H1 (cell line): ENCODE data around the gene VPS26A. TPM values are rescaled to one million over a fixed set of nuclear protein-coding genes. Genes with fewer than 3 reads are reported as not detected.
A peak's percentile ranks its signal among the peaks of the same experiment; 100 is the strongest.

Experiments used
- CTCF ChIA-PET: fragments of 300-600 bp; sonication (Branson Sonifier 250); formaldehyde crosslinking; loops from one replicate; lab custom pipeline; 2021; ENCODE audit not compliant: partially characterized antibody; lab: Charles Lee
- POLR2A ChIA-PET: fragments of 300-600 bp; sonication (Branson Sonifier 250); formaldehyde crosslinking; loops from one replicate; lab custom pipeline; 2021; ENCODE audit warnings: inconsistent platforms; ENCODE audit not compliant: partially characterized antibody; lab: Charles Lee
- DNase-seq, 2 experiments: peaks; one replicate each; pipeline versions ENCODE4 v3.0.0 to v3.0.0-alpha.2; 2010 to 2022; ENCODE audit warnings: low spot score in 2 of 2, low read depth in 1 of 2, mixed read lengths in 1 of 2
- FAIRE-seq: peaks from 2 replicates; lab custom pipeline; 2011; peaks lifted over from hg19 to GRCh38; lab: Jason Lieb, UNC
- H2AFZ ChIP-seq: 2 replicates; pipeline ENCODE4 v1.8.1; 2012; ENCODE audit warnings: low read length, inconsistent platforms
- H2AK5ac ChIP-seq: 2 replicates; pipeline ENCODE4 v1.6.1; 2013; ENCODE audit warnings: low read depth, low read length
- H2BK120ac ChIP-seq: replicated peaks from 2 replicates; pipeline ENCODE3; 2013; ENCODE audit warnings: low read depth, low read length, inconsistent platforms
- H2BK12ac ChIP-seq: 2 replicates; pipeline ENCODE4 v1.6.1; 2013; ENCODE audit warnings: low read depth, low read length
- H2BK15ac ChIP-seq: 2 replicates; pipeline ENCODE4 v1.6.1; 2013; ENCODE audit warnings: low read length
- H2BK20ac ChIP-seq: 2 replicates; pipeline ENCODE4 v1.6.1; 2013; ENCODE audit warnings: low read length
- H2BK5ac ChIP-seq: 2 replicates; pipeline ENCODE4 v1.6.1; 2013; ENCODE audit warnings: low read depth, low read length
- H3K14ac ChIP-seq: 2 replicates; pipeline ENCODE4 v1.6.1; 2013; ENCODE audit warnings: inconsistent platforms; ENCODE audit not compliant: insufficient read length
- H3K18ac ChIP-seq: 2 replicates; pipeline ENCODE4 v1.6.1; 2013; ENCODE audit warnings: low read length; ENCODE audit errors: extremely low read depth
- H3K23ac ChIP-seq: 2 replicates; pipeline ENCODE4 v1.6.1; 2013; ENCODE audit warnings: inconsistent platforms; ENCODE audit not compliant: insufficient read length
- H3K23me2 ChIP-seq: 2 replicates; pipeline ENCODE4 v1.6.1; 2013; ENCODE audit warnings: low read depth, low read length
- H3K27ac ChIP-seq: 2 replicates; pipeline ENCODE4 v1.6.1; 2011; ENCODE audit warnings: low read depth, low read length, inconsistent platforms
- H3K27me3 ChIP-seq, 4 experiments: replicated peaks in 1 of 4; 1 replicate in 1 of 4; 2 replicates in 3 of 4; pipeline versions ENCODE4 v1.6.1 to v1.8.1; 2011 to 2013; ENCODE audit warnings: low read length in 3 of 4, mild to moderate bottlenecking in 3 of 4, inconsistent platforms in 2 of 4, mixed read lengths in 2 of 4, moderate library complexity in 1 of 4; ENCODE audit not compliant: control insufficient read depth in 3 of 4, insufficient read depth in 3 of 4; ENCODE audit errors: extremely low read depth in 1 of 4
- H3K36me3 ChIP-seq, 4 experiments: 2 replicates each; pipeline versions ENCODE4 v1.6.1 to v1.8.1; 2011 to 2013; ENCODE audit warnings: mild to moderate bottlenecking in 4 of 4, low read length in 3 of 4, moderate library complexity in 2 of 4, control low read depth in 1 of 4, inconsistent platforms in 1 of 4; ENCODE audit not compliant: insufficient read depth in 4 of 4, control insufficient read depth in 2 of 4
- H3K4ac ChIP-seq: replicated peaks from 2 replicates; pipeline ENCODE3; 2013; ENCODE audit warnings: low read length, low read depth, mixed read lengths, inconsistent platforms; ENCODE audit not compliant: insufficient read length
- H3K4me1 ChIP-seq, 4 experiments: replicated peaks in 1 of 4; 1 replicate in 1 of 4; 2 replicates in 3 of 4; pipeline versions ENCODE4 v1.6.1 to v1.8.1; 2011 to 2013; ENCODE audit warnings: low read length in 3 of 4, inconsistent platforms in 2 of 4, mixed read lengths in 1 of 4; ENCODE audit not compliant: insufficient read depth in 4 of 4, control insufficient read depth in 3 of 4
- H3K4me2 ChIP-seq, 2 experiments: 2 replicates each; pipeline versions ENCODE4 v1.6.1 to v1.8.1; 2011 to 2013; ENCODE audit warnings: low read depth in 2 of 2, low read length in 2 of 2, control low read depth in 1 of 2, inconsistent platforms in 1 of 2, mild to moderate bottlenecking in 1 of 2; ENCODE audit not compliant: insufficient read depth in 1 of 2
- H3K4me3 ChIP-seq, 4 experiments: fragments of 200-600, 300-600 bp in 1 of 4; sonication (generic), shearing (Covaris generic), sonication (Bioruptor Twin) in 1 of 4; 2 replicates each; pipeline versions ENCODE4 v1.5.1 to v1.8.1; 2011 to 2016; ENCODE audit warnings: low read length in 4 of 4, low read depth in 3 of 4, control low read depth in 2 of 4, inconsistent platforms in 2 of 4, mild to moderate bottlenecking in 2 of 4, mixed read lengths in 1 of 4, moderate library complexity in 1 of 4; ENCODE audit not compliant: insufficient read depth in 2 of 4; ENCODE audit errors: extremely low read depth in 1 of 4
- H3K56ac ChIP-seq: replicated peaks from 2 replicates; pipeline ENCODE3; 2013; ENCODE audit warnings: low read depth, mild to moderate bottlenecking, mixed read lengths, low read length, inconsistent platforms; ENCODE audit not compliant: insufficient read length
- H3K79me1 ChIP-seq: 2 replicates; pipeline ENCODE4 v1.6.1; 2013; ENCODE audit warnings: low read depth, low read length, control low read depth
- H3K79me2 ChIP-seq, 2 experiments: 2 replicates each; pipeline versions ENCODE4 v1.6.1 to v1.8.1; 2012 to 2013; ENCODE audit warnings: low read length in 2 of 2, mild to moderate bottlenecking in 2 of 2, inconsistent platforms in 1 of 2; ENCODE audit not compliant: insufficient read depth in 2 of 2, control insufficient read depth in 1 of 2
- H3K9ac ChIP-seq, 4 experiments: replicated peaks in 1 of 4; 1 replicate in 1 of 4; 2 replicates in 3 of 4; pipeline versions ENCODE4 v1.6.1 to v1.8.1; 2011 to 2013; ENCODE audit warnings: low read depth in 3 of 4, low read length in 3 of 4, control low read depth in 2 of 4, mild to moderate bottlenecking in 2 of 4, moderate library complexity in 2 of 4, inconsistent platforms in 1 of 4; ENCODE audit errors: extremely low read depth in 1 of 4
- H3K9me3 ChIP-seq, 2 experiments: 2 replicates each; pipeline versions ENCODE4 v1.6.1 to v1.8.1; 2012 to 2013; ENCODE audit warnings: mild to moderate bottlenecking in 2 of 2, moderate library complexity in 2 of 2, control low read depth in 1 of 2, inconsistent platforms in 1 of 2, low read depth in 1 of 2, low read length in 1 of 2, mixed read lengths in 1 of 2; ENCODE audit not compliant: insufficient read depth in 2 of 2
- H4K20me1 ChIP-seq, 2 experiments: replicated peaks in 1 of 2; 2 replicates each; pipeline versions ENCODE3 to v1.8.1; 2011 to 2013; ENCODE audit warnings: inconsistent platforms in 2 of 2, low read length in 2 of 2, mild to moderate bottlenecking in 1 of 2; ENCODE audit not compliant: insufficient read depth in 2 of 2, control insufficient read depth in 1 of 2
- H4K5ac ChIP-seq: 2 replicates; pipeline ENCODE4 v1.6.1; 2013; ENCODE audit warnings: low read length, low read depth, mixed read lengths, inconsistent platforms; ENCODE audit not compliant: insufficient read length
- H4K8ac ChIP-seq: 2 replicates; pipeline ENCODE4 v1.8.0; 2013; ENCODE audit warnings: mild to moderate bottlenecking, moderate library complexity, low read length, inconsistent platforms; ENCODE audit not compliant: insufficient read depth; ENCODE audit errors: extremely low read depth
- H4K91ac ChIP-seq: replicated peaks from 2 replicates; pipeline ENCODE3; 2013; ENCODE audit warnings: low read length, mixed read lengths, inconsistent platforms; ENCODE audit not compliant: insufficient read length
- ASH2L ChIP-seq: fragments of 200-600, 300-600 bp; sonication (generic); IDR thresholded peaks from one replicate; pipeline ENCODE4 v1.7.1; 2017; ENCODE audit warnings: low read length
- BRCA1 ChIP-seq: IDR thresholded peaks from 2 replicates; pipeline ENCODE4 v1.6.1; 2012; ENCODE audit warnings: low read depth, low read length, improper control_type of control experiment
- CEBPB ChIP-seq: IDR thresholded peaks from 2 replicates; pipeline ENCODE4 v1.6.1; 2012; ENCODE audit warnings: low read depth, low read length
- CTBP2 ChIP-seq: IDR thresholded peaks from 2 replicates; pipeline ENCODE4 v1.7.0; 2011; ENCODE audit warnings: borderline replicate concordance, mild to moderate bottlenecking, moderate library complexity, mixed read lengths, low read length; ENCODE audit not compliant: insufficient read depth, insufficient read length
- NRF1 ChIP-seq: IDR thresholded peaks from 2 replicates; pipeline ENCODE4 v1.6.1; 2011; ENCODE audit warnings: mild to moderate bottlenecking, low read depth, low read length, improper control_type of control experiment
- RBBP5 ChIP-seq: IDR thresholded peaks from 2 replicates; pipeline ENCODE4 v1.7.1; 2012; ENCODE audit warnings: low read depth, mild to moderate bottlenecking, inconsistent platforms, low read length, moderate library complexity, borderline replicate concordance
- SIRT6 ChIP-seq: IDR thresholded peaks from one replicate; pipeline ENCODE4 v1.7.1; 2012; ENCODE audit warnings: low read length, inconsistent platforms
- SIX5 ChIP-seq: IDR thresholded peaks from 2 replicates; pipeline ENCODE4 v1.6.1; 2011; ENCODE audit warnings: mild to moderate bottlenecking, low read depth, low read length
- TAF1 ChIP-seq: IDR thresholded peaks from 2 replicates; pipeline ENCODE4 v1.6.1; 2011; ENCODE audit warnings: mild to moderate bottlenecking, low read depth, low read length
- TBP ChIP-seq: IDR thresholded peaks from 2 replicates; pipeline ENCODE4 v1.6.1; 2011; ENCODE audit warnings: low read depth, low read length, improper control_type of control experiment
- TCF12 ChIP-seq: IDR thresholded peaks from 2 replicates; pipeline ENCODE4 v1.6.1; 2011; ENCODE audit warnings: low read depth, mild to moderate bottlenecking, low read length
- WGBS, 2 experiments: shearing (Covaris generic) in 1 of 2; methylation state at CpG; one replicate each; pipeline versions ENCODE4 v1.1.6 to v1.1.7; 2013 to 2015; ENCODE audit warnings: low lambda C conversion rate in 2 of 2, mixed read lengths in 2 of 2, inconsistent platforms in 1 of 2, low coverage in 1 of 2, missing lambda C conversion rate in 1 of 2; ENCODE audit not compliant: insufficient replicate concordance in 2 of 2, insufficient coverage in 1 of 2, insufficient read length in 1 of 2; ENCODE audit errors: extremely low coverage in 1 of 2, missing lambda C conversion rate in 1 of 2; 5-methylcytosine and 5-hydroxymethylcytosine counted together
- polyA plus RNA-seq, 7 experiments: library from polyadenylated mRNA; depleted of rRNA in 3 of 7; stranded (reverse) in 5 of 7; unstranded in 2 of 7; fragments of >200 nt in 5 of 7; fragments of 200-250 nt in 2 of 7; gene quantifications; 1 replicate in 5 of 7; 2 replicates in 1 of 7; 4 replicates in 1 of 7; pipeline versions ENCODE4 v1.2.1 to v1.2.3, GENCODE V29; 2011 to 2013; ENCODE audit warnings: missing spikeins in 2 of 7, mixed read lengths in 2 of 7
- total RNA-seq: library from RNA; stranded (reverse); fragmentation: NEBNext Ultra II Directional; extraction: Animal tissue kit (Norgen Biotek cat#: 25700); gene quantifications from 2 replicates; pipeline ENCODE4 v1.2.1, GENCODE V29; 2021

VPS26A gene
- total and polyA plus RNA-seq, 2 of the 8 experiments (the other 6 are each of a cell fraction or from before 2014, with no cell fraction given) = 10.7 to 44.8 TPM

DNA sequence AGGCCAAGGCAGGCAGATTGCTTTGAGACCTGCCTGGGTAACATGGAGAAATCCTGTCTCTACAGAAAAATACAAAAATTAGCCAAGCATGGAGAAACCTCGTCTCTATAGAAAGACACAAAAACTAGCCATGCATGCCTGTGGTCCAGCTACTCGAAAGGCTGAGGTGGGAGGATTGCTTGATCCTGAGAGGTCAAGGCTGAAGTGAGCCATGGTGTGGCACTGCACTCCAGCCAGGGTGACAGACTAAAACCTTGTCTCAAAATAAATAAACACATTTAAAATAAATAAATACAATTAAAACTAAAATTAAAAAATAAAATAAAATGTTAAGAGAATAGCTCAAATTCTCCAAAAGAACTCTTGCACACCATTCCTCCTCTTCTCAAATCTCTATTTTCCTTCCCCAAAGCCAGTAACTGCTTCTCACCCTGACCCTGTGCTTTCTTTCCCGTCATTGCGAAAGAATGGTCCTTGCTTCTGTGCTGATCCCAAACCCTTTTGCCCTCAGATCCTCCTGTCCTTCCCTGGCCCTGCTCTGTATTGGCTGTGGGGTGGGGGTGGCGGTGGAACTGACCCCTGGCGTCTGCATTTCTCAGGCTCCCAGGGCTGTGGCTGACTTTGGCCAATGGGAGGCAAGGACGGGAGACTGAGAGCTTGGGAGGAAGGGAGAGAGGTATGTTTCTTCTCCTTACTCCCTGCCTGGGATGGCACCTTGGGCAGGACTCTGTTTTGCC, 23.7 kb upstream of the VPS26A start:
- Histone ChIP-seq H3K4me1 (peaks cover 0 to 2% (median 0%) of the 10 kb centered on the region in 4 experiments; a peak in 1 of 7 replicates), H3K4ac (no peak overlapping the region), H3K36me3 (no peaks in the 10 kb centered on the region), H3K27me3 (no peaks in the 10 kb centered on the region), H4K20me1 (no peaks in the 10 kb centered on the region), H3K23me2 (no peaks in the 10 kb centered on the region), H2BK15ac (no peak overlapping the region), H4K91ac (peak overlapping the region; percentile 60), H3K9ac (no peak overlapping the region; a peak in 1 of 7 replicates), H2AK5ac (no peak overlapping the region), H2BK5ac (0 out of 2 replicates have a peak overlapping the region, but pooled peaks have one; percentile 35), H2BK20ac (no peak overlapping the region), H4K8ac (peak overlapping the region; percentile 88; the same call in 1 of the 2 replicates), H3K4me3 (no peak overlapping the region), H2BK120ac (no peak overlapping the region), H3K56ac (no peak overlapping the region), H2BK12ac (peak overlapping the region; percentile 84), H3K79me1 (no peaks in the 10 kb centered on the region), H3K79me2 (no peaks in the 10 kb centered on the region), H3K23ac (no peak overlapping the region), H3K4me2 (peak overlapping the region; percentile 44 to 56), H3K14ac (no peak overlapping the region), H3K27ac (no peak overlapping the region), H3K9me3 (no peaks in the 10 kb centered on the region), H4K5ac (peak overlapping the region; percentile 68), H2AFZ (peak overlapping the region; percentile 93), H3K18ac (peak overlapping the region; percentile 71)
- WGBS, 2 experiments = 52% methylated on average over 7 of the region's 7 CpGs; no CpG with 5 or more reads in 1 of the 2 experiments
- FAIRE-seq (no peak), DNase-seq (peak in 1 of 2 experiments; percentile 64)
- CTCF ChIA-PET = interaction anchor here (0.8 to 2.5 kb wide), 8 partner anchors 10 to 303 kb away, joined by 3 to 5 read pairs (median 3); no protein-coding TSS in a partner anchor
- POLR2A ChIA-PET = interaction anchor here (0.7 to 1.2 kb wide), 3 partner anchors 23 to 131 kb away, joined by 3 to 4 read pairs (median 3); no protein-coding TSS in a partner anchor
- TF ChIP-seq SIX5 (no peak), SIRT6 (no peak), TCF12 (no peak), NRF1 (no peak), CEBPB (peak; percentile 92), RBBP5 (0 out of 2 replicates have a peak, but pooled peaks have one; percentile 54), CTBP2 (no peak), TAF1 (0 out of 2 replicates have a peak, but pooled peaks have one; percentile 17), TBP (peak; percentile 29; the same call in 1 of the 2 replicates), ASH2L (no peak), BRCA1 (no peak)
